GM23248 (cell line): Measurements from ENCODE around the gene INO80C. TPM values are rescaled to one million over a fixed set of nuclear protein-coding genes. Genes with fewer than 3 reads are reported as not detected.
A peak's percentile ranks its signal among the peaks of the same experiment; 100 is the strongest.

Experiments used
- DNase-seq: peaks from one replicate; pipeline ENCODE4 v3.0.0-alpha.2; 2015
- H2AFZ ChIP-seq: fragments of 200-600 bp; sonication (generic); 2 replicates; pipeline ENCODE4 v1.6.1; 2016; ENCODE audit warnings: antibody characterized with exemption
- H3F3A ChIP-seq: fragments of 200-600 bp; sonication (generic); 2 replicates; pipeline ENCODE4 v1.6.1; 2016; ENCODE audit warnings: mild to moderate bottlenecking, antibody characterized with exemption, mixed run types; ENCODE audit not compliant: insufficient read depth
- H3K27ac ChIP-seq: fragments of 200-600 bp; sonication (generic); 2 replicates; pipeline ENCODE4 v1.5.1; 2016; ENCODE audit warnings: mild to moderate bottlenecking
- H3K27me3 ChIP-seq: fragments of 200-600 bp; sonication (generic); replicated peaks from 2 replicates; pipeline ENCODE4 v1.6.1; 2016; ENCODE audit warnings: mild to moderate bottlenecking; ENCODE audit not compliant: insufficient read depth
- H3K36me3 ChIP-seq: fragments of 200-600 bp; sonication (generic); 2 replicates; pipeline ENCODE4 v1.6.1; 2016; ENCODE audit warnings: low read depth, mild to moderate bottlenecking
- H3K4me1 ChIP-seq: fragments of 200-600 bp; sonication (generic); 2 replicates; pipeline ENCODE4 v1.6.1; 2016; ENCODE audit warnings: mild to moderate bottlenecking; ENCODE audit not compliant: insufficient read depth
- H3K4me2 ChIP-seq: fragments of 200-600 bp; sonication (generic); one replicate; pipeline ENCODE4 v1.6.1; 2016; ENCODE audit warnings: mild to moderate bottlenecking; ENCODE audit not compliant: unreplicated experiment
- H3K4me3 ChIP-seq: fragments of 200-600 bp; sonication (generic); 2 replicates; pipeline ENCODE4 v1.5.1; 2016; ENCODE audit warnings: mild to moderate bottlenecking
- H3K79me2 ChIP-seq: fragments of 200-600 bp; sonication (generic); 2 replicates; pipeline ENCODE4 v1.6.1; 2016; ENCODE audit warnings: mild to moderate bottlenecking; ENCODE audit not compliant: insufficient read depth
- H3K9ac ChIP-seq: fragments of 200-600 bp; sonication (generic); 2 replicates; pipeline ENCODE4 v1.6.1; 2016; ENCODE audit warnings: mild to moderate bottlenecking
- H3K9me2 ChIP-seq: fragments of 200-600 bp; sonication (generic); 2 replicates; pipeline ENCODE4 v1.6.1; 2016; ENCODE audit warnings: mixed run types, mild to moderate bottlenecking, moderate library complexity; ENCODE audit not compliant: insufficient read depth
- H3K9me3 ChIP-seq: fragments of 200-600 bp; sonication (generic); one replicate; pipeline ENCODE4 v1.6.1; 2017; ENCODE audit warnings: low read depth
- H4K20me1 ChIP-seq: fragments of 200-600 bp; sonication (generic); 2 replicates; pipeline ENCODE4 v1.6.0; 2016; ENCODE audit not compliant: insufficient read depth
- EZH2 ChIP-seq: fragments of 200-600 bp; sonication (generic); IDR thresholded peaks from 2 replicates; pipeline ENCODE4 v1.6.1; 2018; ENCODE audit warnings: antibody characterized with exemption, mild to moderate bottlenecking; ENCODE audit not compliant: insufficient read depth, poor library complexity, severe bottlenecking
- EZH2phosphoT487 ChIP-seq: fragments of 200-600 bp; sonication (generic); IDR thresholded peaks from 2 replicates; pipeline ENCODE4 v1.6.1; 2018; ENCODE audit warnings: antibody characterized with exemption, moderate library complexity, mild to moderate bottlenecking, low read depth; ENCODE audit not compliant: insufficient read depth
- WGBS, 2 experiments: methylation state at CpG; one replicate each; pipeline ENCODE4 v1.1.6; 2015 to 2017; ENCODE audit warnings: low lambda C conversion rate in 2 of 2, low coverage in 1 of 2; ENCODE audit errors: missing lambda C conversion rate in 2 of 2; 5-methylcytosine and 5-hydroxymethylcytosine counted together
- in situ Hi-C: fragments of 300-500 bp; cut with MboI; formaldehyde crosslinking; loops from 2 replicates; pipeline ENCODE4 v1.15.0; 2020
- polyA plus RNA-seq: library from polyadenylated mRNA; unstranded; fragments of >200 nt; fragmentation: Nextera tagmentation; extraction: Ambion mirVana; gene quantifications from 2 replicates; pipeline ENCODE4 v1.2.1, GENCODE V29; 2016
- total RNA-seq: library from RNA; depleted of rRNA; stranded (reverse); fragments of >200 nt; shearing (Covaris generic); gene quantifications from 2 replicates; pipeline ENCODE4 v1.2.3, GENCODE V29; 2014

Gene INO80C
- total and polyA plus RNA-seq, 2 experiments from 2014 or later = 0.97 to 9.4 TPM

DNA sequence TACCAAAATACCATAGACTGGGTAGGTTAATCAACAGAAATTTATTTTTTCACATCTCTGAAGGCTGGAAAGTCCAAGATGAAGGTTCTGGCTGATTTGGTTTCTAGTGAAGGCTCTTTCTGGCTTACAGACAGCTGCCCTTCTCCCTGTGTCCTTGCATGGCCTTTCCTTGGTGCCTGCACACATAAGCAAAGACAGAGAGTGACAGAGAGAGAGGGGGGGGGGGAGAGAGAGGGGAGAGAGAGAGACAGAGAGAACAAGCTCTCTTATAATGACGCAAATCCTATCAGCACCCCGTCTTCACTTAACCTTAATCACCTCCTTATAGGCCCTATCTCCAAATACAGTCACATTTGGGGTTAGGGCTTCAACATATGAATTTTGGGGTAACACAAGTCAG lies 53.9 kb downstream of the INO80C start:
- no peak for TF ChIP-seq EZH2phosphoT487
- TF ChIP-seq EZH2 = no peak
- Histone ChIP-seq H3K27ac (no peak overlapping the region), H3K9ac (no peak overlapping the region), H3K4me1 (no peaks in the 10 kb centered on the region), H3K27me3 (no peaks in the 10 kb centered on the region), H3K36me3 (no peaks in the 10 kb centered on the region), H3K79me2 (no peaks in the 10 kb centered on the region), H4K20me1 (no peaks in the 10 kb centered on the region), H2AFZ (no peak overlapping the region), H3K4me3 (no peak overlapping the region), H3K9me3 (no peaks in the 10 kb centered on the region), H3F3A (no peaks in the 10 kb centered on the region), H3K4me2 (no peak overlapping the region), H3K9me2 (no peaks in the 10 kb centered on the region)
- in situ Hi-C loops = no loop called here
- WGBS, 2 experiments = 59 to 62% methylated on average over 2 of the region's 2 CpGs
- no peak for DNase-seq

DNA sequence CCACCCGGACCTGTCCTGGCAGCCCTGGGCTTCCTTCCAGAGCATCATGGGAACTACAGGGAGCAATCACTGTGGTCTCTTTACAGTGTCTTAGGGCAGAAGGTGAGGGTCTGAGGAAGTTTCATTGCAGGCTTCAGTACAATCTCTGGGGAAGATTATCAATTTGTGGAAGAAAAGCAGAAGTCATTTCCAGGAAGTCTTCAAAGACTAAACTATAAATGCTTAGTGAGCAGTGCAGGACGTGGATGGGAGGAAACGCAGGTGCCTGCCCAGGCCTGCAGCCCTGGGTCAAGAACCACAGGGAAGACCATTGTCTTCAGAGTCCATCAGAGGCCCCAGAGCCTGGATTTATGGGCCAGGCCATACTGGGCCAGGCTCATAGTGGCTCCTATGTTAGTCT lies 54.3 kb downstream of the INO80C start:
- no peak overlapping the region for H2AFZ ChIP-seq
- no peaks in the 10 kb centered on the region for H3K79me2 ChIP-seq
- no peak overlapping the region for H3K27ac ChIP-seq
- no peak overlapping the region for H3K4me3 ChIP-seq
- TF ChIP-seq EZH2 (no peak), EZH2phosphoT487 (no peak)
- no peaks in the 10 kb centered on the region for H3K27me3 ChIP-seq
- no peaks in the 10 kb centered on the region for H4K20me1 ChIP-seq
- no peaks in the 10 kb centered on the region for H3K9me2 ChIP-seq
- in situ Hi-C loops = no loop called here
- no peaks in the 10 kb centered on the region for H3K9me3 ChIP-seq
- DNase-seq = no peak
- WGBS, 2 experiments = 93 to 99% methylated on average over 3 of the region's 3 CpGs
- no peaks in the 10 kb centered on the region for H3K4me1 ChIP-seq
- no peak overlapping the region for H3K9ac ChIP-seq
- no peaks in the 10 kb centered on the region for H3K36me3 ChIP-seq
- no peak overlapping the region for H3K4me2 ChIP-seq
- H3F3A ChIP-seq = no peaks in the 10 kb centered on the region

DNA sequence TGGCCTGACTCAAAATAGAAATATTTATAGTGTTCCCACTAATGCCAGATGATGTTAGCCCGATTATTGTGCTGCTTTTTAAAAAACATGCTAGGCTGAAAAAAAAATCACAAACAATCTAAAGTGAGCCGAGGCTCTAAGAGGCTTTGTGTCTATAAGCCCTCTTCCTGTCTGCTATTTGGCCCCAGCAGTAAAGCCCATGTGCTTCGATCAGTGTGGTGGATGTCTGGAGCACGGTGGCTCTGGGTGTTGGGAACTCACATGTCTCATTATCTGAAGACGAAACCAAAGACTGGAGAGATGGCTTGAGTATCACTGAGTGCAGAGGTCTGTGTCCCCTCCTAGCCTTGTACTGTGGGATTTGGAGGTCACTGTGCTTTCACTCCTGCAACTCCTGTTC lies 55.1 kb downstream of the INO80C start:
- TF ChIP-seq EZH2phosphoT487 (no peak), EZH2 (no peak)
- no peaks in the 10 kb centered on the region for H3K79me2 ChIP-seq
- in situ Hi-C loops = no loop called here
- no peaks in the 10 kb centered on the region for H3K4me1 ChIP-seq
- no peaks in the 10 kb centered on the region for H3K9me3 ChIP-seq
- H3K36me3 ChIP-seq = no peaks in the 10 kb centered on the region
- WGBS, 2 experiments = 37 to 44% methylated on average over 5 of the region's 5 CpGs
- H3K27me3 ChIP-seq = no peaks in the 10 kb centered on the region
- DNase-seq = no peak
- no peaks in the 10 kb centered on the region for H3K9me2 ChIP-seq
- no peak overlapping the region for H3K4me3 ChIP-seq
- H3F3A ChIP-seq = no peaks in the 10 kb centered on the region
- H3K27ac ChIP-seq = no peak overlapping the region
- no peak overlapping the region for H3K4me2 ChIP-seq
- H3K9ac ChIP-seq = no peak overlapping the region
- H4K20me1 ChIP-seq = no peaks in the 10 kb centered on the region
- no peak overlapping the region for H2AFZ ChIP-seq

DNA sequence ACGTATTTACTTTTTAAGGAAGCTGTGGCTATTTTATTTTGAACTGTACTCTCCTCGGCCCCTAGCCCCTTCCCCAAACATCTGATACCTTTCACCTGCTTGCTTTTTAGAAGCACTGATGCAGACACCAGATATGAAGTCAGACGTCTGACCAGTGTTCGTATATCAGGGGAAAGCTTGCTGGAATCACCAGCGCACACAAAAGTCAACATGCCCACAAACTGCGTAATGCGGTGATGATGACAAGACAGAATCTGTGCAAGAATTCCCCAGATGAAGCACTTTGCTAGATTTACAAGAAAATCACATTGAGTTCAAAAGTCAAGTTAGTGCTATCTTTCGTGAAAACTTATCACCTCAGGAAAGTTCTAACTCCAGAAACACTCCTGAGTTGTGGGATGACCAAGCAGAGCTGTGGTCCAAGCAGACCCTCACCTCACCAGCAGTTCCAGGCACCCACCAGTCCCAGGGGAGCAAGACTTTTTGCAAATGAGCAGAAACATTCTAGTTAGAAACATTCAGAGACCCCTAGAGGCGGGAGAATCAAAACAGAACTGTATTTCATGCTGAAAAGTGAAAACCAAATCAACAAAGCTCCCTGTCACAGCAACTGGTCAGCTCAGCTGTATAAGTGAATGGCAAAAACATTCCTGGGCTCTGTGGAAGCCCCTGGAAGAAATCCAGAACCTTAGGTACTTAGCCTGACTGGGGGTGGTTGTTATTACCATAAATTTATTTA lies 55.7 kb downstream of the INO80C start:
- Histone ChIP-seq H4K20me1 (no peaks in the 10 kb centered on the region), H3K9ac (no peak overlapping the region), H3K79me2 (no peaks in the 10 kb centered on the region), H3K9me3 (no peaks in the 10 kb centered on the region), H3K4me1 (no peaks in the 10 kb centered on the region), H3K27ac (no peak overlapping the region), H3K9me2 (no peaks in the 10 kb centered on the region), H3F3A (no peaks in the 10 kb centered on the region), H3K27me3 (no peaks in the 10 kb centered on the region), H2AFZ (no peak overlapping the region), H3K36me3 (no peaks in the 10 kb centered on the region), H3K4me3 (no peak overlapping the region), H3K4me2 (no peak overlapping the region)
- TF ChIP-seq EZH2phosphoT487 (no peak), EZH2 (no peak)
- in situ Hi-C loops = no loop called here
- peak; percentile 8 for DNase-seq
- WGBS, 2 experiments = 83 to 89% methylated on average over 9 of the region's 9 CpGs
